ENCODE data around the gene ALAS2. TPM values are rescaled to one million over a fixed set of nuclear protein-coding genes. Genes with fewer than 3 reads are reported as not detected.

The ALAS2 gene
- total RNA-seq, 1 donor, result not detected

DNA sequence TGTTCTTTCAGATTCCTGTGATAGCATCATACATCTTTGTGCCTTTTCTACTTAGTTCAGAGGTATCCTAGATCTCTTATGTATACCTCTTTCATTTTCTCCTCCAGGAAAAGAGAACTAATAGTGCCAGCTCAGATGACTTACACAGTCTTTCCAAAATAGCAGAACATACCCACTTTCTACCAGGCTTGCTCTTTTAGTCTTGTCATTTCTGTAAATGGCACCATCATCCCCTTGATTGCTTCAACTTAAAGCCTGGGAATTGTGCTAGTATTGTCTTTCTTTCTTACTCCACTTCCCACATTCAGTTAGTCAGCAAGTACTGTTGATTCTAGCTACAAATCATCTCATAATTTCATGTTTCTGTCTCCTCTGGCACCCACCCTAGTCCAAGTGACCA is 25.5 kb downstream of the ALAS2 start:
- no peak for DNase-seq (ENCODE audit: low read depth)
- no peak overlapping the region for H3K4me3 ChIP-seq (ENCODE audit: low read depth, low read length)
- TF ChIP-seq CTCF (IDR thresholded peaks at IDR 0.05; ENCODE audit: insufficient read depth, low read length), result no peak

DNA sequence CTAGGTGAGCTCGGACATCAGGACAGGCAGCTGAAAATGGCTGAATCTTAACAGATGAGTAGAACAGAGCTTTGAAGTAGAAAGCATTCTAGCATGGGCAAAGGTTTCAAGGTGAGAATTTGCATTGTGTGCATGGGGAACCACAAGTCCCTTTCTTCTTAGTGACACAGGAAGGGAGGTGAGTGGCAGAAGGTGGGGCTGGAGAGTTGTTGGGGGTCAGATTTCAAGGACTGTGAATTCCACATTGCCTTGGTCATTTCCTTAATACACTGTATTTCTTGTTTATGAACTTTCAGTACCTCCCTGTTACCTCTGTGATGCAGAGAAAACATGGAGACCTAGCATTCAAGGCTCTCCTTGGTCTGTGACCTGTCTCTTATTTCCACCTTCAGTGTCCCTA is 26.5 kb downstream of the ALAS2 start:
- no peak for DNase-seq (ENCODE audit: low read depth)
- H3K4me3 ChIP-seq (ENCODE audit: low read depth, low read length), result no peak overlapping the region
- TF ChIP-seq CTCF (IDR thresholded peaks at IDR 0.05; ENCODE audit: insufficient read depth, low read length), result no peak

DNA sequence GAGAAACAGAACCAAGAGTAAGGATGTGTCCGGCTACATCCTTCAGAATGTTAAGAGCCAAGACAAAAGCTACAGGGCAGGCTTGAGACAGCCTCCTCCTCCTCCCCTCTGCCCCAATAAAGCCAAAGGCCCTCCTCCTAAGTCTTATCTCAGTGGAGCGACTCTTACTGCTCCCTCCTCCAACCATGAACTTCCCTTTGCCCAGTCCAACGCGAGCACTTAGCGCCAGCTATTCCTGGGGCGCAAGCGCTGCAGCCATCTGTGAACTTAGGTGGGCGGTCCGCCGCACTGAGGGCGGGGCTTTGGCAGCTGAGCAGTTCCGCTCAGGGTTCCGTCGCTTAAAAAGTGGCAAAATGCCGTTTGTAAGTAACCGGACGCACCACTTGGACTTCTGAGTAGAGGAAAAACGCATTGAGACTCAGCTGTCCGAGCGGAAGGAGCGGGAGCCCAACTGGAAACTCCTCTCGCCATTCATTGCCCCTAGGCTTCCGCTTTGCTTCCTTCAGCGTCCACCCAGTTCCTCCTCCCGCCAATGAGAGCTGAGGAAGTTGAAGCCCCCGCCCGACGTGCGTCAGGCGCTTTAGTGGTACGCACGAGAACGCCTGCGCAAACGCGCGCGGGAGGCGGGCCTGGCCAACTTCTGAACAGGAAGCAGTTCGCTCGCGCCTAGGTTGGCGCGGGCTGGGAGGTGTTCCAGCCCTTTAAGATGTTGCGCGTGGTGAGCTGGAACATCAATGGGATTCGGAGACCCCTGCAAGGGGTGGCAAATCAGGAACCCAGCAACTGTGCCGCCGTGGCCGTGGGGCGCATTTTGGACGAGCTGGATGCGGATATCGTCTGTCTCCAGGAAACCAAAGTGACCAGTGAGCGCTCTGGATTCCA is 30.8 kb downstream of the ALAS2 start, which contains the start of gene APEX2:
Gene APEX2, plus strand, starts transcription at position 647 of the 882 bp plus-strand sequence. Its CDS starts 60 bp downstream, at position 707.
- H3K4me3 ChIP-seq (ENCODE audit: low read depth, low read length), result peak within 1 kb of the TSS; percentile 80
- TF ChIP-seq CTCF (IDR thresholded peaks at IDR 0.05; ENCODE audit: insufficient read depth, low read length), result no peak
- peak; percentile 90 for DNase-seq (ENCODE audit: low read depth)

GRCh38 chrX:54995621-54996020 is 35.2 kb downstream of the ALAS2 start:
- no peak for TF ChIP-seq CTCF (IDR thresholded peaks at IDR 0.05; ENCODE audit: insufficient read depth, low read length)
- no peak overlapping the region for H3K4me3 ChIP-seq (ENCODE audit: low read depth, low read length)
- no peak for DNase-seq (ENCODE audit: low read depth)

DNA sequence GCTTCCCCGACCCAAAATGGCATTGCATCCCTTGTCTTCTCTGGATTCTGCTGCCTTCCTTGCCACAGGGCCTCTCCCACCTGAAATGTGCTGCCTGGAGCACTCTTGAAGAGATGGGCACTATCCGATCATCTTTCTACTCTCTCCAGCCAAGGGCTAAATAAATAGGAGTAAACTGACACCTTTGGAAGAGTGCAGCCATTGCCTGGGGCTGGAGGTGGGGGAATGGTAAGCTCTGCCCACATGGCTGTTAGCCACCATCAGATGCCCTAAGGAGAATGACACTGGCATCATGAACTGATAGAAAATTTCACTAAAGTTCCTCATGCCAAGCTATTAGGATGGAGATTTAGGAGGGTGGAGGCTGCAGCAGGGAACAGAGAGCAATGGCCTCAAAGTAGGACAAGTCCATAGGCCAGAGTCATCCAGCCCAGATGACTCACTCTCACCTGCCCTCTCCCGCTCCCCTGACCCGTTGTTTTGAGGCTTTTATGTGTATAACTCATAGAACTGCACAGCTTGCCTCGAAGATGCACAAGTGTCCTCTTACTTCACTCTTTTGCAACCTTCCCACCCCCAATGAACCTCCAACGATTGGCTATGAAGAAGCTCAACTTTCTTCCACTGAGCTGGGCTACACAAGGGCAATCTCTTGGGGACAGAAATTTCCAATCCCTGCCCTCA is 36.0 kb downstream of the ALAS2 start:
- no peak for TF ChIP-seq CTCF (IDR thresholded peaks at IDR 0.05; ENCODE audit: insufficient read depth, low read length)
- H3K4me3 ChIP-seq (ENCODE audit: low read depth, low read length), result no peak overlapping the region
- no peak for DNase-seq (ENCODE audit: low read depth)

GRCh38 chrX:54994099-54994498 is 36.7 kb downstream of the ALAS2 start, which contains the start of gene PFKFB1:
Gene PFKFB1 (minus strand): TSS chrX:54994188. CDS start chrX:54994007, 181 bp downstream.
- no peak within 1 kb of the TSS for H3K4me3 ChIP-seq (ENCODE audit: low read depth, low read length)
- TF ChIP-seq CTCF (IDR thresholded peaks at IDR 0.05; ENCODE audit: insufficient read depth, low read length), result no peak
- DNase-seq (ENCODE audit: low read depth), result no peak
